ENCODE results near the gene SPATA13. TPM values are rescaled to one million over a fixed set of nuclear protein-coding genes. Genes with fewer than 3 reads are reported as not detected.

SPATA13 gene
- total RNA-seq, 4 donors from 2014 or later, result 20.0 to 47.4 (median 27.6) TPM

DNA sequence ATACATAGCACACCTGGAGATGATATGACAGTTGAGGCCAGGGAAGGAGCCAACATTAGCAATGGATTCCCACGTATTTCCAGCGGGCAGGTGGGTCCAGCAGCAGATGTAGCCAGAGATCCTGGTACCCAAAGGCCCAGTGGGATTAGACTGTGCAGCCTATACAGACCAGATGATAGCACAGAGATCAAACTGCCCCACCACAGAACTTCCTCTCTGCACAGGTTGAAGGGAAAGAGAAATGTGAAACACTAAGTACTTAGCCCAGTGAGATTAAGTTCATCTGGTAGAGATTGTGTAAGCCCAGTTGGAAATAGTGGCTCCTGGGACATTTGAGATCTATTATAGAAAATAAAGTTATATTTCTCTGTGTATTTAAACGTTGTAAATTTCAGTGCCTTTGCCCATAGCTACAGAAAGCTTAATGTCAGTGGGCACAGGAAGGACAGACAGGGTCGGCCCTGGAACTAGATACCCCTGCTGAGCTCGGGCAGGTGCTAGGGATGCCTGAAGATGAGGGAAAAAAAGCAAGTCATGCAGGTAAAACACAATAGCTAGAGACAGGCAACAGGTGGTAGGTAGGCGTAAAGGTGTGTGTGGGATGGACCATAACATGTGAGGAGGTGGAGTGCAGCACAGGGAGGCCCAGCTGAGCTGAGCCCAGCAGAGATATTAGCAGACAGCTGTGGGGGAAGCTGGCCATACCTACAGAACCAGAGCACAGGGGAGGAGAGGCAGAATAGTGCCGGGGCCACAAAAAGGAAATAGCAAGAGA is 27.3 kb upstream of the SPATA13 start:
- no peak for TF ChIP-seq POLR2A (IDR thresholded peaks at IDR 0.05)
- no peak overlapping the region for H3K27ac ChIP-seq
- no peaks in the 10 kb centered on the region for H3K27me3 ChIP-seq
- no peaks in the 10 kb centered on the region for H3K4me1 ChIP-seq
- DNase-seq, result no peak
- H3K36me3 ChIP-seq, result no peaks in the 10 kb centered on the region
- intact Hi-C loops (cut with DNase I; ENCODE audit: low total_unique reads), result no loop called here
- no peak overlapping the region for H3K4me3 ChIP-seq
- H3K9me3 ChIP-seq, result no peaks in the 10 kb centered on the region

DNA sequence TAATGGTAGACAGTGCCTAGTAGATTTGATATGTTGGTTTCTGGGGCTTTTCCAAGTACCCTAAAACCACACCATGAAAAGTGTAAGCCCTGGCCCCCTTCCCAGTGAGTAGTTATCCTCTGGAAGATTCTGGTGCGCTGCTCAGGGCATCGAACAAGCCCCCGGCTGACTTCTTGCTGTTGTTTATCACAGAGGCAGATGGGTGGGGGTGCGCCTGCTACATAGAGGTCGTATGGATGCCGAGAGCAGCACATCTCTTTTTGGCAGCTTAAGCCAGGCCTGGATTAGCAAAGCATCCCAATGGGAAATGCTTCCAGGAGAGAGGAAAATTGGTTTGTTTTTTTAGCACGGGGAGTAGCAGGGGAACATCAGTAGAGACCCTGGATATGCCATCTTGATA is 26.3 kb upstream of the SPATA13 start:
- no peaks in the 10 kb centered on the region for H3K9me3 ChIP-seq
- TF ChIP-seq POLR2A (IDR thresholded peaks at IDR 0.05), result no peak
- TF ChIP-seq, protein P1, sequence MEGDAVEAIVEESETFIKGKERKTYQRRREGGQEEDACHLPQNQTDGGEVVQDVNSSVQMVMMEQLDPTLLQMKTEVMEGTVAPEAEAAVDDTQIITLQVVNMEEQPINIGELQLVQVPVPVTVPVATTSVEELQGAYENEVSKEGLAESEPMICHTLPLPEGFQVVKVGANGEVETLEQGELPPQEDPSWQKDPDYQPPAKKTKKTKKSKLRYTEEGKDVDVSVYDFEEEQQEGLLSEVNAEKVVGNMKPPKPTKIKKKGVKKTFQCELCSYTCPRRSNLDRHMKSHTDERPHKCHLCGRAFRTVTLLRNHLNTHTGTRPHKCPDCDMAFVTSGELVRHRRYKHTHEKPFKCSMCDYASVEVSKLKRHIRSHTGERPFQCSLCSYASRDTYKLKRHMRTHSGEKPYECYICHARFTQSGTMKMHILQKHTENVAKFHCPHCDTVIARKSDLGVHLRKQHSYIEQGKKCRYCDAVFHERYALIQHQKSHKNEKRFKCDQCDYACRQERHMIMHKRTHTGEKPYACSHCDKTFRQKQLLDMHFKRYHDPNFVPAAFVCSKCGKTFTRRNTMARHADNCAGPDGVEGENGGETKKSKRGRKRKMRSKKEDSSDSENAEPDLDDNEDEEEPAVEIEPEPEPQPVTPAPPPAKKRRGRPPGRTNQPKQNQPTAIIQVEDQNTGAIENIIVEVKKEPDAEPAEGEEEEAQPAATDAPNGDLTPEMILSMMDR (IDR thresholded peaks at IDR 0.05), result no peak
- no peaks in the 10 kb centered on the region for H3K27me3 ChIP-seq
- no peaks in the 10 kb centered on the region for H3K36me3 ChIP-seq
- no peak overlapping the region for H3K27ac ChIP-seq
- no peak for DNase-seq
- intact Hi-C loops (cut with DNase I; ENCODE audit: low total_unique reads), result no loop called here
- no peaks in the 10 kb centered on the region for H3K4me1 ChIP-seq
- H3K4me3 ChIP-seq, result no peak overlapping the region

DNA sequence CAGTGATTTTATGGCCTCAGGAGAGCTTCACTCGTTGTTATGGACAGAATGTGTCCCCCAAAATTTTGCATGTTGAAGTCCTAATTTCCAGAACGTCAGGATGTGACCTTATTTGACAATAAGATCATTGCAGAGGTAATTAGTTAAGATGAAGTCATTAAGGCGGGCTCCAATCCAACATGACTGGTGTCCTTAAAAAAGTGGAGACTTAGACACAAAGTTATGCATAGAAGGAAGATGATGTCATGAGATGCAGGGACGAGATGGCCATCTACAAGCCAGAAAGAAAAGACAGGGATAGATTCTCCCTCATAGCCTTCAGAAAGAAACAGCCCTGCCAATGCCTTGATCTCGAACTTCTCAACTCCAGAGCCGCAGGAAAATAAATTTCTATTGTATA is 25.8 kb upstream of the SPATA13 start:
- no peak for DNase-seq

DNA sequence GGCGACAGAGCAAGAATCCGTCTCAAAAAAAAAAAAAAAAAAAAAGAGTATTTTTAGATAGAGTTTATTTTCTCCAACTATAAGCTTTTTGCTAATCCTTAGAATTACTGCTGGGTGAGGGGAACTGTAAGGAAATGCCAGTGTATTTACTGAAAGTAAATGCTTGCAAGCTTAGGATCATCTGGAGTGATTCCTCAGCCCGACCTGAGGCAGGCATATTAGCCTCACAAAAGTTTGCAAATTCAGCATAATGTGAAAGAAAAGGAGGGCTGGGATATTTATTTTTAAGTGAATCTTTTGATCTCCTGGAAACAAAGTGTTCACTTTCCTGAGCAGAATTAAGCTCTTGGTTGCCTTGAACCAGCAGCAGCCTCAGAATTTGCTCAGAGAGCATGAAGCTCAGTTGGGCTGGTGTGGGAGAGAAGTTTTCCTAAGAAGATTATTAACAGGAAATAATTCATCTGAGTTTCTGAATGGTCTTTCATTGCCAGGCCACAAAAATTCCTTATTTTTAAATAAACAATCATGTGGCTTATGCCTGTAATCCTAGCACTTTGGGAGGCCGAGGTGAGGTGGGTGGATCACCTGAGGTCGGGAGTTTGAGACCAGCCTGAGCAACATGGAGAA is 24.7 kb upstream of the SPATA13 start:
- no peak for DNase-seq
- TF ChIP-seq POLR2A (IDR thresholded peaks at IDR 0.05), result no peak
- TF ChIP-seq, protein P1 (IDR thresholded peaks at IDR 0.05), result no peak
- H3K4me1 ChIP-seq, result no peaks in the 10 kb centered on the region
- H3K36me3 ChIP-seq, result no peaks in the 10 kb centered on the region
- H3K27me3 ChIP-seq, result no peaks in the 10 kb centered on the region
- no peak overlapping the region for H3K27ac ChIP-seq
- no peaks in the 10 kb centered on the region for H3K9me3 ChIP-seq
- intact Hi-C loops (cut with DNase I; ENCODE audit: low total_unique reads), result no loop called here
- H3K4me3 ChIP-seq, result no peak overlapping the region

More for the DNA sequence above, 25.8 kb upstream of the SPATA13 start:
- H3K27me3 ChIP-seq, result no peaks in the 10 kb centered on the region
- no peaks in the 10 kb centered on the region for H3K4me1 ChIP-seq
- H3K9me3 ChIP-seq, result no peaks in the 10 kb centered on the region
- no peak overlapping the region for H3K27ac ChIP-seq
- TF ChIP-seq, protein P1 (IDR thresholded peaks at IDR 0.05), result no peak
- no peak for TF ChIP-seq POLR2A (IDR thresholded peaks at IDR 0.05)
- intact Hi-C loops (cut with DNase I; ENCODE audit: low total_unique reads), result no loop called here
- no peak overlapping the region for H3K4me3 ChIP-seq
- H3K36me3 ChIP-seq, result no peaks in the 10 kb centered on the region

DNA sequence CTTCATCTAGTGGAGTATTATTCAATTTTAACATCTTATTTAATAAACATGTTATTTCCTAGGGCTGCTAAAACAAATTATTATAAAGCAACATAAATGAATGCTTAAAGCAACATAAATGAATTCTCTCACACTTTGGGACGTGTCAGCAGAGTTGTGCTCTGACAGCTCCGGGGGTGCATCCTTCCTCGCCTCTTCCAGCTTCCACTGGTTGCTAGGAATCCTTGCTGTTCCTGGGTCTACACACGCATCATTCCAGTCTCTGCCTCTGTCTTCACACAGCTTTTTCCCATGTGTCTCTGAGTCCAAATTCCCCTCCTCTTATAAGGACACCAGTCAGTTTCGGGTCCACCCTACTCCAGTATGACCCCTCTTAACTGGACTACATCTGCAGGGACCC is 21.6 kb upstream of the SPATA13 start:
- H3K36me3 ChIP-seq, result no peaks in the 10 kb centered on the region
- DNase-seq, result no peak
- H3K9me3 ChIP-seq, result no peaks in the 10 kb centered on the region
- no peak overlapping the region for H3K4me3 ChIP-seq
- intact Hi-C loops (cut with DNase I; ENCODE audit: low total_unique reads), result no loop called here
- no peak overlapping the region for H3K27ac ChIP-seq
- H3K27me3 ChIP-seq, result no peaks in the 10 kb centered on the region
- no peak for TF ChIP-seq POLR2A (IDR thresholded peaks at IDR 0.05)
- TF ChIP-seq, protein P1 (IDR thresholded peaks at IDR 0.05), result no peak
- H3K4me1 ChIP-seq, result no peaks in the 10 kb centered on the region

Data from uterus (tissue), 4 donors.